SK-N-SH (cell line): Measurements from ENCODE around the gene HDDC2. TPM values are rescaled to one million over a fixed set of nuclear protein-coding genes. Genes with fewer than 3 reads are reported as not detected.

ENCODE experiments used
- CTCF ChIA-PET: fragments of 300-600, 350-600 bp; formaldehyde crosslinking; extraction: SDS; loops from one replicate; lab custom pipeline; 2021; lab: Yijun Ruan, JAX
- POLR2A ChIA-PET: fragments of 350-600 bp; sonication (Branson Sonifier 250); formaldehyde crosslinking; extraction: SDS; loops from one replicate; lab custom pipeline; 2020; ENCODE audit warnings: antibody characterized with exemption, inconsistent platforms; lab: Yijun Ruan, JAX
- DNase-seq: peaks from one replicate; pipeline ENCODE4 v3.0.0; 2012
- H2AFZ ChIP-seq: fragments of 200-600 bp; sonication (generic); 2 replicates; pipeline ENCODE4 v1.8.1; 2016; ENCODE audit warnings: antibody characterized with exemption, mild to moderate bottlenecking, low read depth
- H3F3A ChIP-seq: fragments of 200-600 bp; sonication (generic); replicated peaks from 2 replicates; pipeline ENCODE3; 2016; ENCODE audit warnings: antibody characterized with exemption, mild to moderate bottlenecking; ENCODE audit not compliant: insufficient read depth
- H3K27ac ChIP-seq, 2 experiments: fragments of 200-500 bp in 1 of 2; fragments of 200-600 bp in 1 of 2; sonication (Bioruptor generic) in 1 of 2; sonication (generic), shearing (Covaris generic) in 1 of 2; 2 replicates each; pipeline versions ENCODE4 v1.5.1 to v1.6.1; 2014 to 2016; ENCODE audit warnings: low read depth in 2 of 2, inconsistent platforms in 1 of 2, low read length in 1 of 2, mild to moderate bottlenecking in 1 of 2, mixed read lengths in 1 of 2
- H3K27me3 ChIP-seq: fragments of 200-600 bp; sonication (generic), shearing (Covaris generic); 2 replicates; pipeline ENCODE4 v1.6.1; 2016; ENCODE audit warnings: mixed run types; ENCODE audit not compliant: insufficient read depth
- H3K36me3 ChIP-seq, 2 experiments: fragments of 200-500 bp in 1 of 2; fragments of 200-600 bp in 1 of 2; sonication (Bioruptor generic) in 1 of 2; sonication (generic) in 1 of 2; replicated peaks in 1 of 2; 2 replicates each; pipeline versions ENCODE3 to v1.5.1; 2014 to 2016; ENCODE audit warnings: low read length in 1 of 2, mild to moderate bottlenecking in 1 of 2; ENCODE audit not compliant: insufficient read depth in 2 of 2, control insufficient read depth in 1 of 2
- H3K4me1 ChIP-seq, 2 experiments: fragments of 200-500 bp in 1 of 2; fragments of 200-600 bp in 1 of 2; sonication (Bioruptor generic) in 1 of 2; sonication (generic), shearing (Covaris generic) in 1 of 2; 2 replicates each; pipeline versions ENCODE4 v1.5.1 to v1.6.1; 2014 to 2016; ENCODE audit warnings: low read depth in 1 of 2, low read length in 1 of 2, mixed run types in 1 of 2; ENCODE audit not compliant: insufficient read depth in 2 of 2, control insufficient read depth in 1 of 2
- H3K4me2 ChIP-seq: fragments of 200-600 bp; sonication (generic), shearing (Covaris generic); 2 replicates; pipeline ENCODE4 v1.6.1; 2017; ENCODE audit warnings: mixed run types
- H3K4me3 ChIP-seq, 2 experiments: fragments of 200-500 bp in 1 of 2; fragments of 200-600 bp in 1 of 2; sonication (Bioruptor generic) in 1 of 2; sonication (generic), shearing (Covaris generic) in 1 of 2; 2 replicates each; pipeline versions ENCODE4 v1.5.1 to v1.8.1; 2014 to 2016; ENCODE audit warnings: low read depth in 2 of 2, inconsistent platforms in 1 of 2, low read length in 1 of 2, mild to moderate bottlenecking in 1 of 2, mixed read lengths in 1 of 2, moderate library complexity in 1 of 2
- H3K79me2 ChIP-seq: fragments of 200-600 bp; sonication (generic); 2 replicates; pipeline ENCODE4 v1.8.1; 2017; ENCODE audit warnings: mild to moderate bottlenecking; ENCODE audit not compliant: insufficient read depth
- H3K9ac ChIP-seq: fragments of 200-600 bp; sonication (generic); 2 replicates; pipeline ENCODE4 v1.6.1; 2017; ENCODE audit warnings: mixed run types
- H3K9me2 ChIP-seq: fragments of 200-600 bp; sonication (generic); 2 replicates; pipeline ENCODE4 v1.6.1; 2017; ENCODE audit warnings: mixed run types
- H3K9me3 ChIP-seq: fragments of 200-600 bp; sonication (generic); 2 replicates; pipeline ENCODE4 v1.6.1; 2017; ENCODE audit warnings: mixed run types, mild to moderate bottlenecking, moderate library complexity
- H4K20me1 ChIP-seq: fragments of 200-600 bp; sonication (generic); 2 replicates; pipeline ENCODE4 v1.6.1; 2017; ENCODE audit warnings: mild to moderate bottlenecking, mixed run types; ENCODE audit not compliant: insufficient read depth
- CTCF ChIP-seq: fragments of 200-600 bp; sonication (generic); IDR thresholded peaks from 2 replicates; pipeline ENCODE4 v1.6.1; 2017; ENCODE audit warnings: antibody characterized with exemption, mild to moderate bottlenecking, moderate library complexity
- GATA2 ChIP-seq: sonication (generic); formaldehyde crosslinking; IDR thresholded peaks from 2 replicates; pipeline ENCODE4 v1.5.0; 2020; ENCODE audit warnings: mild to moderate bottlenecking, missing genetic modification reagents
- NFIC ChIP-seq: IDR thresholded peaks from 2 replicates; pipeline ENCODE4 v1.4.0; 2012; ENCODE audit warnings: borderline replicate concordance
- RAD21 ChIP-seq: IDR thresholded peaks from 2 replicates; pipeline ENCODE4 v1.6.1; 2012; ENCODE audit warnings: mild to moderate bottlenecking, low read length
- REST ChIP-seq: IDR thresholded peaks from 2 replicates; pipeline ENCODE4 v1.6.1; 2012; ENCODE audit warnings: mild to moderate bottlenecking, low read depth, low read length, moderate library complexity
- SMC3 ChIP-seq: IDR thresholded peaks from 2 replicates; pipeline ENCODE4 v1.6.1; 2012; ENCODE audit warnings: low read depth, low read length, improper control_type of control experiment
- WGBS: methylation state at CpG from one replicate; pipeline ENCODE4 v1.1.6; 2017; ENCODE audit warnings: low lambda C conversion rate; 5-methylcytosine and 5-hydroxymethylcytosine counted together
- polyA plus RNA-seq, 3 experiments: library from polyadenylated mRNA; depleted of rRNA; stranded (reverse); fragments of >200 nt; gene quantifications; 2 replicates each; pipeline ENCODE4 v1.2.3, GENCODE V29; 2012

The HDDC2 gene
- polyA plus RNA-seq, 1 of the 3 experiments (the other 2 are of a cell fraction) = 85.5 TPM

GRCh38 chr6:125346201-125346925 lies 44.6 kb upstream of the HDDC2 start (continued):
- TF ChIP-seq CTCF (no peak), NFIC (no peak)
- TF ChIP-seq, all 33 proteins: peak for 0

- TF ChIP-seq SMC3 (no peak), RAD21 (no peak), GATA2 (CRISPR knock-in tag) (no peak), REST (no peak), CTCF (no peak)
- no peaks in the 10 kb centered on the region for H3K36me3 ChIP-seq
- no peak overlapping the region for H3K4me3 ChIP-seq
- H3F3A ChIP-seq = no peaks in the 10 kb centered on the region
- H3K27me3 ChIP-seq = peaks cover 16% of the 10 kb centered on the region; the same call in 1 of the 2 replicates
- no peaks in the 10 kb centered on the region for H3K79me2 ChIP-seq
- no peaks in the 10 kb centered on the region; the same call in 1 of the 2 replicates for H3K9me2 ChIP-seq
- H3K4me1 ChIP-seq = no peaks in the 10 kb centered on the region
- no peak overlapping the region for H2AFZ ChIP-seq
- ChIA-PET POLR2A (no interaction called here), CTCF (no interaction called here)
- H3K4me2 ChIP-seq = no peak overlapping the region
- 7% methylated on average over 2 of the region's 2 CpGs for WGBS
- no peak overlapping the region for H3K27ac ChIP-seq
- H3K9me3 ChIP-seq = no peaks in the 10 kb centered on the region
- no peaks in the 10 kb centered on the region for H4K20me1 ChIP-seq
- DNase-seq = no peak
- H3K9ac ChIP-seq = no peak overlapping the region
These were observed 39.7 kb upstream of the HDDC2 start for GRCh38 chr6:125341460-125341859.
